K562 (cell line): Measurements from ENCODE around the gene CDC14A. TPM values are rescaled to one million over a fixed set of nuclear protein-coding genes. Genes with fewer than 3 reads are reported as not detected.

Experiments
- ARNT ChIP-seq, 2 experiments: fragments of 450-650 bp; IDR thresholded peaks; 2 replicates each; pipeline ENCODE4 v1.6.1; 2016; ENCODE audit warnings: mild to moderate bottlenecking in 1 of 2
- CHD7 ChIP-seq: fragments of 200-600 bp; sonication (generic); IDR thresholded peaks from one replicate; pipeline ENCODE4 v1.6.1; 2012; ENCODE audit warnings: mild to moderate bottlenecking, low read depth, low read length, inconsistent platforms
- GATA2 ChIP-seq: sonication (generic); formaldehyde crosslinking; IDR thresholded peaks from 2 replicates; pipeline ENCODE4 v1.4.0; 2020; ENCODE audit warnings: mild to moderate bottlenecking, missing genetic modification reagents
- RBM15 ChIP-seq: fragments of 200-400 bp; formaldehyde crosslinking; IDR thresholded peaks from 2 replicates; pipeline ENCODE4 v1.6.1; 2018; ENCODE audit warnings: mild to moderate bottlenecking, low read length, moderate library complexity; ENCODE audit not compliant: insufficient read depth
- ZNF175 ChIP-seq: fragments of 200-800 bp; sonication (Bioruptor generic); IDR thresholded peaks from 2 replicates; pipeline ENCODE4 v1.6.1; 2016; ENCODE audit warnings: low read depth, mild to moderate bottlenecking, missing genetic modification characterization, missing compliant biosample characterization
- ZNF318 ChIP-seq, 2 experiments: fragments of 450-650 bp; IDR thresholded peaks; 2 replicates each; pipeline ENCODE4 v1.6.1; 2016; ENCODE audit warnings: mild to moderate bottlenecking in 2 of 2, borderline replicate concordance in 1 of 2, low read depth in 1 of 2, moderate library complexity in 1 of 2
- polyA plus RNA-seq, 8 experiments: library from polyadenylated mRNA; depleted of rRNA in 4 of 8; stranded (reverse) in 5 of 8; unstranded in 3 of 8; fragments of >200 nt; fragmentation: Nextera tagmentation in 2 of 8; fragmentation: Illumina TruSeq in 1 of 8; extraction: Ambion mirVana in 2 of 8; extraction: Trizol in 1 of 8; gene quantifications; 2 replicates each; pipeline versions ENCODE4 v1.2.1 to v1.2.3, GENCODE V29; 2011 to 2014; ENCODE audit warnings: inconsistent platforms in 1 of 8, missing spikeins in 1 of 8
- total RNA-seq, 7 experiments: library from RNA; depleted of rRNA in 6 of 7; stranded (reverse); fragments of >200 nt in 6 of 7; fragmentation: Illumina TruSeq in 2 of 7; extraction: Trizol in 2 of 7; gene quantifications; 2 replicates each; pipeline versions ENCODE4 v1.2.1 to v1.2.3, GENCODE V29; 2011 to 2021; ENCODE audit warnings: low replicate concordance in 1 of 7

CDC14A gene
- total and polyA plus RNA-seq, 9 of the 15 experiments (the other 6 are each of a cell fraction or from before 2014, with no cell fraction given), result 17.0 to 74.3 (median 33.4) TPM

GRCh38 chr1:100351095-100351887 is 1.0 kb upstream of the CDC14A start (continued):
- TF ChIP-seq CHD7, result no peak
- peak; percentile 37 to 53; a peak in 2 of 4 replicates for TF ChIP-seq ARNT (IDR thresholded peaks at IDR 0.05)
- no peak; the same call in 1 of the 2 replicates for TF ChIP-seq GATA2 (CRISPR knock-in tag)
- no peak for TF ChIP-seq RBM15
- TF ChIP-seq ZNF175 (CRISPR knock-in tag), result 0 out of 2 replicates have a peak, but pooled peaks have one; percentile 19
- TF ChIP-seq ZNF318 (IDR thresholded peaks at IDR 0.05; ENCODE audit: borderline replicate concordance in 1 of 2, low read depth in 1 of 2), result peak in 1 of 2 experiments; percentile 41; a peak in 1 of 4 replicates
